ENCODE measurements around the gene RNU6-9.

RNU6-9 gene

DNA sequence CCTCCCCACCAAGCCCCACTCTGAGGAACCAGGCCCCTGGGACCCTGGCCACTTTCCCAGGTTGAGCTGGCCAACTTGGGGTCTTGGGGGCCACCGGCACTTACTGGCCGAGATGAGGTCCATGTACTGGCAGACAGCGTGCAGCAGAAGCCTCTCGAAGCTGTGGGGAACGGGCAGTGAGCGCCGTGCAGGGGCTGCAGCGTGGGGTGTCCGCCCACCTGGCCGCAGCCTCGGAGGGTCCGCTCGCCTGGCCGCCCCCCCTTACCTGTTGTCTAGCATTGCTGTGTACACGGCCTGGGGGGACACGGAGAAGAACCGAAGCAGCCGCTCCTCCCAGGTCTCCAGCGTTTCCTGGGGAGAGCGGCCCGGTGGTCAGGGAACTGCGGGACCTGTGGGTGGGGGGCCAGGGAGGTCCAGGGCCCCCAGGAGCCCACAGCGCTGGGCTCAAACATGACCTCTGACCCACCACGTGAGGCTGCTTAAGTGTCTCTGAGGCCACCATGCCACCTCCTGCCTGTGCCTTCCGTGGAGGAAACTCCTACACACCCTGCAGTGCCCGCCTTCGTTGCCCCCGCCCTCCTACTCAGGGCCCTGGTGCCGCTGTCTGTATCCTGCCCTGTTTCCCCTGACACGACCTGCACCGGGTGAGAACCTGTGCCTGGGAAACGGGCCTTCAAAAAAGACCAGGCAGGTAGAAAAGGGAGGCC lies 6.2 kb downstream of the RNU6-9 start:
- peaks cover 0 to 9% of the 10 kb centered on the region in 2 donors for H3K36me3 ChIP-seq (ENCODE audit: control insufficient read depth in 2 of 2, insufficient read depth in 2 of 2, low read length in 2 of 2)
- no peak overlapping the region for H3K27ac ChIP-seq (ENCODE audit: low read depth in 2 of 2, low read length in 2 of 2)

DNA sequence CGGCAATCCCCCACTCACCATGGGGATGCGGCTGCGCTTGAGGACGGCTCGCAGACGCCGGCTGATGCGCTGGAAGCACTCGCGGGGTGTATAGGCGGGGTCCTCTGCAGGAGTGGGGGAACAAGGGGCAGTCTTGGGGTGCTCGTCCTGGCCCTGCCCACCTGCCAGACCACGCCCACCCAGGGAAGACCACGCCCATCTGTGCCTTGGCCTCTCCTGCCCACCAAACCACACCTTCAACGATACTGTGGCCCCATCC lies 6.7 kb downstream of the RNU6-9 start:
- Histone ChIP-seq H3K27me3 (ENCODE audit: control insufficient read depth in 2 of 2, insufficient read depth in 2 of 2, low read length in 2 of 2) (no peaks in the 10 kb centered on the region), H3K36me3 (ENCODE audit: control insufficient read depth in 2 of 2, insufficient read depth in 2 of 2, low read length in 2 of 2) (peaks cover 0 to 9% of the 10 kb centered on the region in 2 donors), H3K4me1 (ENCODE audit: control insufficient read depth in 2 of 2, insufficient read depth in 2 of 2, low read length in 2 of 2) (no peaks in the 10 kb centered on the region), H3K9me3 (ENCODE audit: control insufficient read depth in 2 of 2, low read length in 2 of 2) (no peaks in the 10 kb centered on the region), H3K27ac (ENCODE audit: low read depth in 2 of 2, low read length in 2 of 2) (no peak overlapping the region), H3K4me3 (ENCODE audit: low read length in 2 of 2) (no peak overlapping the region), H3K9ac (ENCODE audit: low read depth in 1 of 2, low read length in 2 of 2) (no peak overlapping the region)

More for the DNA sequence above, 6.2 kb downstream of the RNU6-9 start:
- Histone ChIP-seq H3K9me3 (ENCODE audit: control insufficient read depth in 2 of 2, low read length in 2 of 2) (no peaks in the 10 kb centered on the region), H3K9ac (ENCODE audit: low read depth in 1 of 2, low read length in 2 of 2) (no peak overlapping the region), H3K4me3 (ENCODE audit: low read length in 2 of 2) (no peak overlapping the region), H3K4me1 (ENCODE audit: control insufficient read depth in 2 of 2, insufficient read depth in 2 of 2, low read length in 2 of 2) (no peaks in the 10 kb centered on the region), H3K27me3 (ENCODE audit: control insufficient read depth in 2 of 2, insufficient read depth in 2 of 2, low read length in 2 of 2) (no peaks in the 10 kb centered on the region)

DNA sequence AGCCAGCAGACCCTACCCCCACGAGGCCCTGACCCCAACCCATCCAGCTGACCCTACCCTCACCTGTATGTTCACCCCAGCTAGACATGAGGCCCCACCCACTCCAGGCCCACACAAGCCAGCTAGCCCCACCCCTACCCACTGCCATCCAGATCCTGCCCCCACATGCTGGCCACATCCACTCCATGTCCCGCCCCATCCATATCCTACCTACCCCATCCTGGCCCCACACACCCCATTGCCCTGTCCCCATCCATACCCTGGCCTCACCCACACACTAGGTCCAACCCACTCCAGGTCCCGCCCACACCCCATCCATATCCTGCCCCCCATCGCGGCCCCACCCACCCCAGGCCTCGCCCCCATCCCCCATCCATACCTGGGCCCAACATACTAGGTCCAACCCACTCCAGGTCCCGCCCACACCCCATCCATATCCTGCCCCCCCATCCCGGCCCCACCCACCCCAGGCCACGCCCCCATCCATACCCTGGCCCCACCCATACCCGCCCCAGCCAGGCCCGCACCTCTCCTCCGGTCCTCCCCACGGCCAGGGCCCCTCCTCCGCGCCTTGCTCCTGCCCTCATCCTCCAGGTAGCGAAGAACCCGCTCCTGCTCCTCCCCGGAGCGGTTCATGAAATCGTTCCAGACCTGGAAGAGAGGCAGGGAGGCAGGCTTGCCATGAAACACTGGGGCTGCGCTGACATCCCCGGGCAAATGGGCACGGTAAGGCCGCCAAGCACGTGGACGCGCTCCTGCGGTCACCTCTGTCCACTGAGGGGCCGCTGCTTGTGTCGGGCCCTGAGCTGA lies 7.2 kb downstream of the RNU6-9 start:
- Histone ChIP-seq H3K4me1 (ENCODE audit: control insufficient read depth in 2 of 2, insufficient read depth in 2 of 2, low read length in 2 of 2) (no peaks in the 10 kb centered on the region), H3K36me3 (ENCODE audit: control insufficient read depth in 2 of 2, insufficient read depth in 2 of 2, low read length in 2 of 2) (peaks cover 0 to 9% of the 10 kb centered on the region in 2 donors), H3K27ac (ENCODE audit: low read depth in 2 of 2, low read length in 2 of 2) (no peak overlapping the region)

DNA sequence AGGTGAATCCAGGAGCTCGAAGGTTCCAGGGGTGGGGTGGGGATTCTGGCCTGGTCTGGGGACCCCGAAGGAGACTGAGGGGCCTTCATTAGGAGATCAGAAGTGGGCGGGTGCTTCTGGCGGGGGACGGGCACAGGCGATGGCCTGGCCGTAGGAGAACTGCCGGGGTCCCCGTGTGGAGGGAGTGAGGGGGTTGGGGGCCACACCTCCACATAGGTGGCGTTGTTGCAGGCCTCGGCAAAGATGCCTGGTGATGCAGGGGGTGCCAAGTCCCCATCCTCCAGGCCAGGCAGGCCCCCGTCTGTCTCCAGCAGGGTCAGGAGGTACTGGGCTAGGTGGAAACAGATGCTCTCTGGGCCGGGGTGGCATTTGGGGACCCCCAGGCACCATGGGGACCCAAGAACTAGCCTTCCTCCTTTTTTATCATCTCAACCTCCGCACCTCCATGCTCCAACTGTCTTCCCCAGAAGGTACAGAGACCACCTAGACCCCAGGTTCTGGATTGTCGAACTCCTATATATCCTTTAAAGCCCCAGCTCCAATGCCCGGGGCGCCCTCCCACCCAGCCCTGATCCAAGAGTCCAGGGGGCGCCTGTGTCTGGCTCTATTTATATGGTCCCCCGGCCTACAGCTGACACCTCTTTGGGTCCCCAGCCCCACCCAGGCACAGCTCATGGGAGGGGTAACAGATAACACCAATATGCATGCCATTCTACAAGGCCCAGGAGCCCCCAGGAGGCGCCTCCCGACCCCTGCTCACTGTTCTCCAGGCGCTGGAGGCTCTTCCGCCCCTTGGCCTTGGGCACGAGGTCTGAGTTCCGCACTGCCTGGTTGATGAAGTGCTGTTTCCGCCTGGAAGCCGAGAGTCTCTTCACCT lies 8.2 kb downstream of the RNU6-9 start:
- H3K36me3 ChIP-seq (ENCODE audit: control insufficient read depth in 2 of 2, insufficient read depth in 2 of 2, low read length in 2 of 2), result peaks cover 0 to 9% of the 10 kb centered on the region in 2 donors
- H3K4me3 ChIP-seq (ENCODE audit: low read length in 2 of 2), result no peak overlapping the region
- no peak overlapping the region for H3K27ac ChIP-seq (ENCODE audit: low read depth in 2 of 2, low read length in 2 of 2)
- no peak overlapping the region for H3K9ac ChIP-seq (ENCODE audit: low read depth in 1 of 2, low read length in 2 of 2)
- H3K9me3 ChIP-seq (ENCODE audit: control insufficient read depth in 2 of 2, low read length in 2 of 2), result no peaks in the 10 kb centered on the region
- no peaks in the 10 kb centered on the region for H3K27me3 ChIP-seq (ENCODE audit: control insufficient read depth in 2 of 2, insufficient read depth in 2 of 2, low read length in 2 of 2)
- H3K4me1 ChIP-seq (ENCODE audit: control insufficient read depth in 2 of 2, insufficient read depth in 2 of 2, low read length in 2 of 2), result peaks cover 0 to 1% of the 10 kb centered on the region in 2 donors

More for the DNA sequence above, 7.2 kb downstream of the RNU6-9 start:
- H3K9ac ChIP-seq (ENCODE audit: low read depth in 1 of 2, low read length in 2 of 2), result no peak overlapping the region
- no peaks in the 10 kb centered on the region for H3K27me3 ChIP-seq (ENCODE audit: control insufficient read depth in 2 of 2, insufficient read depth in 2 of 2, low read length in 2 of 2)
- no peak overlapping the region for H3K4me3 ChIP-seq (ENCODE audit: low read length in 2 of 2)
- no peaks in the 10 kb centered on the region for H3K9me3 ChIP-seq (ENCODE audit: control insufficient read depth in 2 of 2, low read length in 2 of 2)

DNA sequence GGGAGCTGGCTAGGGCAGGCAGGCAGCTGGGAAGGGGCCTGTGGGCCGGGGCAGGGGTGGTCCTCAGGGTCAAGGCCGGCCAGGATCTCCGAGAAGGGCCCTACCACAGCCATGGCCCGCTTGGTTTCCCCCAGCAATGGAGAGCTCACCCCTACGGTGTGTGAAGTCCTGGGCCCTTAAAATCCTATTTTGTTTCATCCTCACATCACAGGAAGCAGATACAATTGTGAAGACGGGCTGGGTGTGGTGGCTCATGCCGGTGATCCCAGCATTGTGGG lies 8.7 kb downstream of the RNU6-9 start:
- H3K9me3 ChIP-seq (ENCODE audit: control insufficient read depth in 2 of 2, low read length in 2 of 2), result no peaks in the 10 kb centered on the region
- H3K4me1 ChIP-seq (ENCODE audit: control insufficient read depth in 2 of 2, insufficient read depth in 2 of 2, low read length in 2 of 2), result peaks cover 0 to 3% of the 10 kb centered on the region in 2 donors
- H3K36me3 ChIP-seq (ENCODE audit: control insufficient read depth in 2 of 2, insufficient read depth in 2 of 2, low read length in 2 of 2), result peaks cover 0 to 7% of the 10 kb centered on the region in 2 donors
- no peak overlapping the region for H3K27ac ChIP-seq (ENCODE audit: low read depth in 2 of 2, low read length in 2 of 2)
- no peak overlapping the region for H3K4me3 ChIP-seq (ENCODE audit: low read length in 2 of 2)
- H3K27me3 ChIP-seq (ENCODE audit: control insufficient read depth in 2 of 2, insufficient read depth in 2 of 2, low read length in 2 of 2), result no peaks in the 10 kb centered on the region
- H3K9ac ChIP-seq (ENCODE audit: low read depth in 1 of 2, low read length in 2 of 2), result no peak overlapping the region

DNA sequence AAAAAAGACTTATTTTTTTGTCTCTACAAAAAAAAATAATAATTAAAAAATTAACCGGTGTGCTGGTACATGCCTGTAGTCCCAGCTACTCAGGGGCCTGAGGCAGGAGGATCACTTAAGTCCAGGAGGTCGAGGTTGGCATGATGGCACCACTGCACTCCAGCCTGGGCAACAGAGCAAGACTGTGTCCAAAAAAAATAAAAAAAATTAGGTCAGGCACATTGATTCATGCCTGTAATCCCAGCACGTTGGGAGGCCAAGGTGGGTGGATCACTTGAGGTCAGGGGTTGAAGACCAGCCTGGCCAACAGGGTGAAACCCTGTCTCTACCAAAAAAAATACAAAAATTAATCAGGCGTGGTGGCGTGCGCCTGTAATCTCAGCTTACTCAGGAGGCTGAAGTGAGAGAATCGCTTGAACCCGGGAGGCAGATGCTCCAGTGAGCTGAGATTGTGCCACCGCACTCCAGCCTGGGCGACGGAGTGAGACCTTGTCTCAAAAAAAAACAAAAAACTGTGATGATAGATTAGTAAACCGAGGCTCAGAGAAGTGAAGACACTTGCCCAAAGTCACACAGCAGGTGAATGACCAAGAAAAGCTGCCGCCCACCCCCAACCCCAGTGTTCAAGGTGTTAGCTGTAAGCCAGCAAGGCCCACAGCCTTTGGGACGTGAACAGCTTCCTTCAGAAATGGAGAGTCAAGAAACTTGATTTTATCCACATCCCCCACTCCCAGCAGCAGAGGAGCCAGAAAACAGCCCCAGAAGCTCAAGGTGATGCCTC lies 9.4 kb downstream of the RNU6-9 start:
- Histone ChIP-seq H3K9ac (ENCODE audit: low read depth in 1 of 2, low read length in 2 of 2) (no peak overlapping the region), H3K4me3 (ENCODE audit: low read length in 2 of 2) (no peak overlapping the region), H3K4me1 (ENCODE audit: control insufficient read depth in 2 of 2, insufficient read depth in 2 of 2, low read length in 2 of 2) (peaks cover 0 to 3% of the 10 kb centered on the region in 2 donors), H3K9me3 (ENCODE audit: control insufficient read depth in 2 of 2, low read length in 2 of 2) (no peaks in the 10 kb centered on the region), H3K27ac (ENCODE audit: low read depth in 2 of 2, low read length in 2 of 2) (no peak overlapping the region), H3K36me3 (ENCODE audit: control insufficient read depth in 2 of 2, insufficient read depth in 2 of 2, low read length in 2 of 2) (peaks cover 0 to 5% of the 10 kb centered on the region in 2 donors), H3K27me3 (ENCODE audit: control insufficient read depth in 2 of 2, insufficient read depth in 2 of 2, low read length in 2 of 2) (no peaks in the 10 kb centered on the region)

DNA sequence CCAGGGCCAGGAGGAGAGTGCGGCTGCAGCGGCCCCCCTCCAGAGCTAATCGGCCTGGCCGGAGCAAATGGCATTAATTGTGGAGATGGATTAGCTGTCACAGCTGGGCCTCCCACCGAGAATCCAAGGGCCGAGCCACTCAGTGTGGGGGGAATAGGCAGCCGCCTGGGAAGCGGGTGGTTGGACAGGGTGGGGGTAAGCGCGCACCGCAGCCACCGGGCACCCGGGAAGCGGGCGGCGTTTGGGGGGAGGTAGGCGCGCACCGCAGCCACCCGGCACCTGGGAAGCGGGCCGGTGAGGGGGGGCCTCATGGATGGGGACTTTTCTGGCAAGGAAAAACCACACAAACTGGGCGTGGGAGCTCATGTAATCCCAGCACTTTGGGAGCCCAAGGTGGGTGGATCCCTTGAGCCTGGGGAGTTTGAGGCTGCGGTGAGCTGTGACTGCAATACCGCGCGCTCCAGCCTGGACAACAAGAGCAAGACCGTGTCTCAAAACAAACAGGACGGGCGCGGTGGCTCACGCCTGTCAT lies 10.0 kb downstream of the RNU6-9 start:
- no peak overlapping the region for H3K4me3 ChIP-seq (ENCODE audit: low read length in 2 of 2)
- peaks cover 2 to 3% of the 10 kb centered on the region in 2 donors for H3K4me1 ChIP-seq (ENCODE audit: control insufficient read depth in 2 of 2, insufficient read depth in 2 of 2, low read length in 2 of 2)
- no peak overlapping the region for H3K9ac ChIP-seq (ENCODE audit: low read depth in 1 of 2, low read length in 2 of 2)
- H3K27ac ChIP-seq (ENCODE audit: low read depth in 2 of 2, low read length in 2 of 2), result no peak overlapping the region
- no peaks in the 10 kb centered on the region for H3K9me3 ChIP-seq (ENCODE audit: control insufficient read depth in 2 of 2, low read length in 2 of 2)
- H3K36me3 ChIP-seq (ENCODE audit: control insufficient read depth in 2 of 2, insufficient read depth in 2 of 2, low read length in 2 of 2), result peaks cover 0 to 5% of the 10 kb centered on the region in 2 donors
- no peaks in the 10 kb centered on the region for H3K27me3 ChIP-seq (ENCODE audit: control insufficient read depth in 2 of 2, insufficient read depth in 2 of 2, low read length in 2 of 2)

DNA sequence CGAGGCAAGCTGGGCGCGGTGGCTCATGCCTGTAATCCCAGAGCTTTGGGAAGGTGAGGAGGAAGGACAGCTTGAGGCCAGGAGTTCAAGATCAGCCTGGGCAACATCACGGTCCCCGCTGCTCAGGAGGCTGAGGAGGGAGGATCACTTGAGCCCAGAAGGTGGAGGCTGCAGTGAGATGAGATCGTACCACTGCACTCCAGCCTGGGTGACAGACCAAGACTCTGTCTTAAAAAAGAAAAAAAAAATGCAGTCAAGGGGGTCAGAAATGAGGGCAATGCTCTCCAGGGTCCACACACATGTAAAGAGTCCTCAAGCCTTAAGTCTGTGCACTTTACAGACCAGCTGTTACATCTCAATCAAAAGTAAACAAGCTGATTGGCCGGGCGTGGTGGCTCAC lies 11.3 kb downstream of the RNU6-9 start:
- peaks cover 7 to 11% of the 10 kb centered on the region in 2 donors for H3K4me1 ChIP-seq (ENCODE audit: control insufficient read depth in 2 of 2, insufficient read depth in 2 of 2, low read length in 2 of 2)
- peaks cover 0 to 5% of the 10 kb centered on the region in 2 donors for H3K36me3 ChIP-seq (ENCODE audit: control insufficient read depth in 2 of 2, insufficient read depth in 2 of 2, low read length in 2 of 2)
- no peak overlapping the region for H3K27ac ChIP-seq (ENCODE audit: low read depth in 2 of 2, low read length in 2 of 2)
- no peaks in the 10 kb centered on the region for H3K9me3 ChIP-seq (ENCODE audit: control insufficient read depth in 2 of 2, low read length in 2 of 2)
- H3K4me3 ChIP-seq (ENCODE audit: low read length in 2 of 2), result no peak overlapping the region
- H3K9ac ChIP-seq (ENCODE audit: low read depth in 1 of 2, low read length in 2 of 2), result no peak overlapping the region
- no peaks in the 10 kb centered on the region for H3K27me3 ChIP-seq (ENCODE audit: control insufficient read depth in 2 of 2, insufficient read depth in 2 of 2, low read length in 2 of 2)

DNA sequence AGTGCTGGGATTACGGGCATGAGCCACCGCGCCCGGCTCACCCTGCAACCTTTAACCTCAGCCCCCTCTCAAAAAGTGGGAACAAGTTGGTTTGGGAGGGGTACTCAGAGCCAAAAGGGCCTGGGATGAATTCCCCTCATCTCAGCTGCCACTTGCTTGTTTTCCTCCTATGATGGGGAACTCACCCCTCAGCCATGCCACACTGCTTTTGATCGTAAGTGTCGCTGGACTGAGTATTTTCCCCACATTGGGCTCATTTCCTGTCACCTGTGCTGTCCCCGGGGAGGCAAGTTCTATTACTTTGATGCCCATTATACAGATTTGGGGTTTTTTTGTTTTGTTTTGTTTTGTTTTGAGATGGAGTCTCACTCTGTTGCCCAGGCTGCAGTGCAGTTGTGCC lies 13.2 kb downstream of the RNU6-9 start:
- Histone ChIP-seq H3K36me3 (ENCODE audit: control insufficient read depth in 2 of 2, insufficient read depth in 2 of 2, low read length in 2 of 2) (peaks cover 0 to 2% of the 10 kb centered on the region in 2 donors), H3K4me3 (ENCODE audit: low read length in 2 of 2) (no peak overlapping the region), H3K9me3 (ENCODE audit: control insufficient read depth in 2 of 2, low read length in 2 of 2) (no peaks in the 10 kb centered on the region), H3K27ac (ENCODE audit: low read depth in 2 of 2, low read length in 2 of 2) (no peak overlapping the region), H3K4me1 (ENCODE audit: control insufficient read depth in 2 of 2, insufficient read depth in 2 of 2, low read length in 2 of 2) (peaks cover 10 to 18% of the 10 kb centered on the region in 2 donors), H3K9ac (ENCODE audit: low read depth in 1 of 2, low read length in 2 of 2) (no peak overlapping the region), H3K27me3 (ENCODE audit: control insufficient read depth in 2 of 2, insufficient read depth in 2 of 2, low read length in 2 of 2) (no peaks in the 10 kb centered on the region)

Data from mucosa of rectum (tissue), 2 donors.